ENCODE measurements around the gene ZNF26. TPM values are rescaled to one million over a fixed set of nuclear protein-coding genes. Genes with fewer than 3 reads are reported as not detected.

The ZNF26 gene
- total RNA-seq, 1 donor from 2014 or later: 11.3 TPM

GRCh38 chr12:132942611-132943010 lies 43.6 kb upstream of the ZNF26 start:
- Histone ChIP-seq H3K4me3 (ENCODE audit: low read depth, low read length) (no peak overlapping the region), H3K27me3 (ENCODE audit: control insufficient read depth, insufficient read depth, low read length) (no peaks in the 10 kb centered on the region), H3K36me3 (ENCODE audit: control insufficient read depth, insufficient read depth, low read length) (peaks cover 9% of the 10 kb centered on the region)
- DNase-seq (ENCODE audit: low read depth): no peak
- no peak for TF ChIP-seq CTCF (IDR thresholded peaks at IDR 0.05; ENCODE audit: insufficient read depth, low read length, poor library complexity, severe bottlenecking)

GRCh38 chr12:132945806-132946205 lies 40.4 kb upstream of the ZNF26 start:
- no peak for TF ChIP-seq CTCF (IDR thresholded peaks at IDR 0.05; ENCODE audit: insufficient read depth, low read length, poor library complexity, severe bottlenecking)
- Histone ChIP-seq H3K36me3 (ENCODE audit: control insufficient read depth, insufficient read depth, low read length) (peaks cover 9% of the 10 kb centered on the region), H3K27me3 (ENCODE audit: control insufficient read depth, insufficient read depth, low read length) (no peaks in the 10 kb centered on the region), H3K4me3 (ENCODE audit: low read depth, low read length) (no peak overlapping the region)
- DNase-seq (ENCODE audit: low read depth): no peak

GRCh38 chr12:132946246-132946820 lies 39.8 kb upstream of the ZNF26 start:
- Histone ChIP-seq H3K27me3 (ENCODE audit: control insufficient read depth, insufficient read depth, low read length) (no peaks in the 10 kb centered on the region), H3K4me3 (ENCODE audit: low read depth, low read length) (no peak overlapping the region), H3K36me3 (ENCODE audit: control insufficient read depth, insufficient read depth, low read length) (peaks cover 9% of the 10 kb centered on the region)
- TF ChIP-seq CTCF (IDR thresholded peaks at IDR 0.05; ENCODE audit: insufficient read depth, low read length, poor library complexity, severe bottlenecking): no peak
- no peak for DNase-seq (ENCODE audit: low read depth)

- Histone ChIP-seq H3K36me3 (ENCODE audit: control insufficient read depth, insufficient read depth, low read length) (peaks cover 4% of the 10 kb centered on the region), H3K27me3 (ENCODE audit: control insufficient read depth, insufficient read depth, low read length) (no peaks in the 10 kb centered on the region), H3K4me3 (ENCODE audit: low read depth, low read length) (no peak overlapping the region)
- no peak for DNase-seq (ENCODE audit: low read depth)
- no peak for TF ChIP-seq CTCF (IDR thresholded peaks at IDR 0.05; ENCODE audit: insufficient read depth, low read length, poor library complexity, severe bottlenecking)
Measured at GRCh38 chr12:132948146-132949066, 37.8 kb upstream of the ZNF26 start.

- Histone ChIP-seq H3K36me3 (ENCODE audit: control insufficient read depth, insufficient read depth, low read length) (no peaks in the 10 kb centered on the region), H3K4me3 (ENCODE audit: low read depth, low read length) (no peak overlapping the region), H3K27me3 (ENCODE audit: control insufficient read depth, insufficient read depth, low read length) (no peaks in the 10 kb centered on the region)
- TF ChIP-seq CTCF (IDR thresholded peaks at IDR 0.05; ENCODE audit: insufficient read depth, low read length, poor library complexity, severe bottlenecking): no peak
- no peak for DNase-seq (ENCODE audit: low read depth)
Measured at GRCh38 chr12:132949936-132950837, 36.0 kb upstream of the ZNF26 start.

Data from kidney epithelial cell (primary cell).